Liver (tissue), 9 donors: ENCODE data around the gene TMEM151B. TPM values are rescaled to one million over a fixed set of nuclear protein-coding genes. Genes with fewer than 3 reads are reported as not detected.

Experiments used
- DNase-seq: peaks from one replicate; pipeline ENCODE4 v3.0.0-alpha.2; 2017; ENCODE audit warnings: low spot score
- H3K27ac ChIP-seq, 2 donors: one replicate each; pipeline ENCODE4 v1.7.0; 2013; ENCODE audit warnings: inconsistent platforms in 2 of 2, low read length in 2 of 2, control low read depth in 1 of 2, low read depth in 1 of 2, mild to moderate bottlenecking in 1 of 2
- H3K27me3 ChIP-seq, 4 donors: one replicate each; pipeline versions ENCODE4 v1.6.1 to v1.7.0; 2013; ENCODE audit warnings: low read length in 3 of 4, inconsistent platforms in 1 of 4, mild to moderate bottlenecking in 1 of 4, moderate library complexity in 1 of 4; ENCODE audit not compliant: control insufficient read depth in 4 of 4, insufficient read depth in 4 of 4
- H3K36me3 ChIP-seq, 4 donors: one replicate each; pipeline versions ENCODE4 v1.6.1 to v1.7.0; 2013; ENCODE audit warnings: low read length in 3 of 4, mild to moderate bottlenecking in 3 of 4, low read depth in 1 of 4, moderate library complexity in 1 of 4; ENCODE audit not compliant: control insufficient read depth in 4 of 4, insufficient read depth in 3 of 4
- H3K4me1 ChIP-seq, 4 donors: one replicate each; pipeline versions ENCODE4 v1.6.1 to v1.7.0; 2013; ENCODE audit warnings: low read length in 3 of 4, mild to moderate bottlenecking in 3 of 4, moderate library complexity in 1 of 4; ENCODE audit not compliant: control insufficient read depth in 4 of 4, insufficient read depth in 4 of 4
- H3K4me3 ChIP-seq, 3 donors: one replicate each; pipeline versions ENCODE4 v1.6.1 to v1.7.0; 2013; ENCODE audit warnings: low read length in 3 of 3, control low read depth in 1 of 3, low read depth in 1 of 3, mild to moderate bottlenecking in 1 of 3
- H3K9ac ChIP-seq, 2 donors: one replicate each; pipeline ENCODE4 v1.7.0; 2013; ENCODE audit warnings: low read length in 2 of 2, mild to moderate bottlenecking in 2 of 2, moderate library complexity in 2 of 2, control low read depth in 1 of 2, low read depth in 1 of 2
- H3K9me3 ChIP-seq, 4 donors: one replicate each; pipeline versions ENCODE4 v1.6.1 to v1.7.0; 2013; ENCODE audit warnings: low read length in 3 of 4; ENCODE audit not compliant: control insufficient read depth in 4 of 4
- ATF3 ChIP-seq: IDR thresholded peaks from 2 replicates; pipeline ENCODE4 v1.6.1; 2016; ENCODE audit warnings: antibody characterized with exemption
- EGR1 ChIP-seq, 2 donors: IDR thresholded peaks; 2 replicates each; pipeline ENCODE4 v1.6.1; 2016 to 2018; ENCODE audit warnings: antibody characterized with exemption in 2 of 2, low read depth in 2 of 2
- FOXA2 ChIP-seq: IDR thresholded peaks from 2 replicates; pipeline ENCODE4 v1.6.1; 2016; ENCODE audit warnings: antibody characterized with exemption
- GABPA ChIP-seq, 2 donors: IDR thresholded peaks in 1 of 2; conservative IDR thresholded peaks in 1 of 2; 2 replicates each; pipeline ENCODE4 v1.6.1; 2016; ENCODE audit warnings: antibody characterized with exemption in 2 of 2, mild to moderate bottlenecking in 1 of 2, moderate library complexity in 1 of 2
- HNF4A ChIP-seq, 2 donors: conservative IDR thresholded peaks; 2 replicates each; pipeline ENCODE4 v1.6.1; 2016; ENCODE audit warnings: antibody characterized with exemption in 2 of 2, mild to moderate bottlenecking in 2 of 2
- JUND ChIP-seq, 2 donors: IDR thresholded peaks; 2 replicates each; pipeline ENCODE4 v1.6.1; 2016; ENCODE audit warnings: antibody characterized with exemption in 2 of 2
- MAX ChIP-seq: IDR thresholded peaks from 2 replicates; pipeline ENCODE4 v1.6.1; 2016; ENCODE audit warnings: antibody characterized with exemption
- NR2F2 ChIP-seq: IDR thresholded peaks from 2 replicates; pipeline ENCODE4 v1.6.1; 2016; ENCODE audit warnings: antibody characterized with exemption
- RAD21 ChIP-seq, 2 donors: IDR thresholded peaks; 2 replicates each; pipeline ENCODE4 v1.6.1; 2016; ENCODE audit warnings: antibody characterized with exemption in 2 of 2, mild to moderate bottlenecking in 2 of 2
- REST ChIP-seq: IDR thresholded peaks from 2 replicates; pipeline ENCODE4 v1.6.1; 2016; ENCODE audit warnings: antibody characterized with exemption, mild to moderate bottlenecking
- RXRA ChIP-seq, 2 donors: IDR thresholded peaks; 2 replicates each; pipeline ENCODE4 v1.6.1; 2017 to 2018; ENCODE audit warnings: antibody characterized with exemption in 2 of 2, mild to moderate bottlenecking in 1 of 2
- SP1 ChIP-seq: IDR thresholded peaks from 2 replicates; pipeline ENCODE4 v1.6.1; 2018; ENCODE audit warnings: antibody characterized with exemption, mild to moderate bottlenecking
- TAF1 ChIP-seq: conservative IDR thresholded peaks from 2 replicates; pipeline ENCODE4 v1.6.1; 2016; ENCODE audit warnings: antibody characterized with exemption, mild to moderate bottlenecking
- YY1 ChIP-seq: IDR thresholded peaks from 2 replicates; pipeline ENCODE4 v1.6.1; 2016; ENCODE audit warnings: antibody characterized with exemption, mild to moderate bottlenecking
- ZBTB33 ChIP-seq: IDR thresholded peaks from 2 replicates; pipeline ENCODE4 v1.6.1; 2016; ENCODE audit warnings: antibody characterized with exemption
- WGBS: extraction: QIAGEN DNeasy Blood & Tissue Kit; methylation state at CpG from one replicate; pipeline ENCODE4 v1.1.7; 2013; 5-methylcytosine and 5-hydroxymethylcytosine counted together
- polyA plus RNA-seq, 2 donors: library from polyadenylated mRNA; stranded (reverse) in 1 of 2; unstranded in 1 of 2; fragments of 200-250 nt in 1 of 2; fragments of >200 nt in 1 of 2; fragmentation: Nextera tagmentation in 1 of 2; extraction: Ambion mirVana in 1 of 2; gene quantifications; one replicate each; pipeline versions ENCODE4 v1.2.1 to v1.2.3, GENCODE V29; 2013 to 2015
- total RNA-seq, 2 donors: library from RNA; depleted of rRNA; stranded (reverse); fragments of >200 nt; gene quantifications; one replicate each; pipeline ENCODE4 v1.2.3, GENCODE V29; 2014
- donor health status: healthy.
- donor health status: healthy.
- donor health status: healthy.
- donor health status: healthy.
- donor health status: healthy.

TMEM151B gene
- total and polyA plus RNA-seq, 4 donors = not detected

GRCh38 chr6:44332585-44332984, 62.3 kb downstream of the TMEM151B start (continued):
- TF ChIP-seq ATF3 = no peak
- no peak for TF ChIP-seq SP1
- no peak for TF ChIP-seq YY1

- no peaks in the 10 kb centered on the region for H3K4me1 ChIP-seq
- H3K36me3 ChIP-seq = no peaks in the 10 kb centered on the region
- H3K9ac ChIP-seq = no peak overlapping the region
- WGBS = 80% methylated on average over 11 of the region's 11 CpGs
- no peak overlapping the region for H3K4me3 ChIP-seq
- no peak for DNase-seq
- H3K27ac ChIP-seq = no peak overlapping the region
- H3K27me3 ChIP-seq = no peaks in the 10 kb centered on the region
- TF ChIP-seq GABPA (IDR thresholded peaks at IDR 0.05 in 1 of 2, conservative IDR thresholded peaks at IDR 0.05 in 1 of 2) (no peak), ZBTB33 (no peak), RXRA (IDR thresholded peaks at IDR 0.05) (no peak), REST (no peak), NR2F2 (no peak), YY1 (no peak), EGR1 (IDR thresholded peaks at IDR 0.05; ENCODE audit: low read depth in 2 of 2) (no peak), RAD21 (IDR thresholded peaks at IDR 0.05) (no peak), ATF3 (no peak), SP1 (no peak), FOXA2 (no peak), MAX (no peak)
- H3K9me3 ChIP-seq = no peaks in the 10 kb centered on the region
Observed at GRCh38 chr6:44333273-44333919, 63.1 kb downstream of the TMEM151B start.

- H3K4me1 ChIP-seq = peaks cover 0 to 4% (median 2%) of the 10 kb centered on the region in 4 donors
- no peak for DNase-seq
- 49% methylated on average over 5 of the region's 5 CpGs for WGBS
- H3K27me3 ChIP-seq = no peaks in the 10 kb centered on the region
- no peak overlapping the region for H3K27ac ChIP-seq
- no peak overlapping the region for H3K9ac ChIP-seq
- H3K36me3 ChIP-seq = no peaks in the 10 kb centered on the region
- no peaks in the 10 kb centered on the region for H3K9me3 ChIP-seq
- no peak overlapping the region for H3K4me3 ChIP-seq
- TF ChIP-seq RXRA (IDR thresholded peaks at IDR 0.05) (peak in 1 of 2 donors; percentile 18), REST (no peak), FOXA2 (no peak), GABPA (IDR thresholded peaks at IDR 0.05 in 1 of 2, conservative IDR thresholded peaks at IDR 0.05 in 1 of 2) (no peak), EGR1 (IDR thresholded peaks at IDR 0.05; ENCODE audit: low read depth in 2 of 2) (no peak), ZBTB33 (no peak), RAD21 (IDR thresholded peaks at IDR 0.05) (no peak), TAF1 (no peak), JUND (IDR thresholded peaks at IDR 0.05) (no peak), HNF4A (conservative IDR thresholded peaks at IDR 0.05) (peak; percentile 35 to 55)
Observed at GRCh38 chr6:44333942-44334341, 63.7 kb downstream of the TMEM151B start.
